IgD-negative memory B cell (primary cell): ENCODE measurements around the gene TCFL5. TPM values are rescaled to one million over a fixed set of nuclear protein-coding genes. Genes with fewer than 3 reads are reported as not detected.
A peak's percentile ranks its signal among the peaks of the same experiment; 100 is the strongest.

Source experiments
- H3K27ac Mint-ChIP-seq, 3 donors: one replicate each; pipeline ENCODE4 v1.8.0; 2020 to 2022; ENCODE audit warnings: mild to moderate bottlenecking in 3 of 3, mixed read lengths in 3 of 3, moderate library complexity in 1 of 3
- H3K27me3 Mint-ChIP-seq: one replicate; pipeline ENCODE4 v1.8.0; 2021; ENCODE audit warnings: mixed read lengths
- H3K36me3 Mint-ChIP-seq: one replicate; pipeline ENCODE4 v1.8.0; 2020; ENCODE audit warnings: mild to moderate bottlenecking, mixed read lengths
- H3K4me1 Mint-ChIP-seq, 3 donors: one replicate each; pipeline ENCODE4 v1.8.0; 2020 to 2022; ENCODE audit warnings: mixed read lengths in 3 of 3, mild to moderate bottlenecking in 1 of 3
- H3K4me3 Mint-ChIP-seq, 4 donors: one replicate each; pipeline ENCODE4 v1.8.0; 2020 to 2022; ENCODE audit warnings: mild to moderate bottlenecking in 4 of 4, mixed read lengths in 4 of 4, moderate library complexity in 3 of 4
- H3K9me3 Mint-ChIP-seq, 3 donors: one replicate each; pipeline ENCODE4 v1.8.0; 2020 to 2021; ENCODE audit warnings: mixed read lengths in 3 of 3, mild to moderate bottlenecking in 1 of 3
- polyA plus RNA-seq: library from polyadenylated mRNA; unstranded; fragments of 300-500 nt; fragmentation: Illumina TruSeq; gene quantifications from one replicate; pipeline ENCODE4 v1.2.3, GENCODE V29; 2021

The TCFL5 gene
- polyA plus RNA-seq, 1 donor from 2014 or later: 1.2 TPM

DNA sequence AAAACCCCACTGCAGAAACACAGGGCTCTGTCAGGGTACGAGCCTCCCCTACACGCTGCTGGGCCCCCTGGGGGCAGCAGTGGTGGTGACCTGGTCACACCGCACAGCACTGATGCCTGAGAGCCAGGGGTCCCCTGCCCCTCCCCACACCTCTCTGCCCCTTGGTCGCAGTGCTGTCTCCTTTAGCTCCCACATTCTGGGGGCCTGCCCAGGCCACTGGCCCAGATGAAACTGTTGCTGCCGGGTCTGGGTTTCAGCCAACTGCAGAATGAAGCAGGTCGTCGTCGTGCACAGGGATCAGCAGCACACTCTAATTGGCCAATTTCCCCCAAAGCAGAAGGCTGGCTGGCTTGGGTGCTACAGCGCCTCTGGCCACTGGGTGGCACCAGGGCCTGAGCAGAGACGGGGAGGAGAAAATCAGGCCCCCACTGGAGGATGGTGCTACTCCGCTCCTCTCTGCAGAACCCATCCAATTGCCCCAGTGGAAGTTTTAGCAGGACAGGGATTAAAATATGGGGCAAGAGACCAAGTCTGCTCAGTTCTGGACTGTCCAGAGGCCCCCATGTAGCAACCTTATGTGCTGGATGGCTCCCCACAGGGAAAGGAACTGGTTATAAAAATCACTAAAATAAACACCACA lies 38.5 kb upstream of the TCFL5 start:
- Mint-ChIP-seq H3K9me3 (no peaks in the 10 kb centered on the region), H3K4me1 (peaks cover 21 to 25% (median 22%) of the 10 kb centered on the region in 3 donors), H3K27ac (peak overlapping the region; percentile 65 to 79 (median 65)), H3K27me3 (no peaks in the 10 kb centered on the region), H3K4me3 (peak overlapping the region in 2 of 4 donors; percentile 53 to 54), H3K36me3 (peaks cover 8% of the 10 kb centered on the region)

DNA sequence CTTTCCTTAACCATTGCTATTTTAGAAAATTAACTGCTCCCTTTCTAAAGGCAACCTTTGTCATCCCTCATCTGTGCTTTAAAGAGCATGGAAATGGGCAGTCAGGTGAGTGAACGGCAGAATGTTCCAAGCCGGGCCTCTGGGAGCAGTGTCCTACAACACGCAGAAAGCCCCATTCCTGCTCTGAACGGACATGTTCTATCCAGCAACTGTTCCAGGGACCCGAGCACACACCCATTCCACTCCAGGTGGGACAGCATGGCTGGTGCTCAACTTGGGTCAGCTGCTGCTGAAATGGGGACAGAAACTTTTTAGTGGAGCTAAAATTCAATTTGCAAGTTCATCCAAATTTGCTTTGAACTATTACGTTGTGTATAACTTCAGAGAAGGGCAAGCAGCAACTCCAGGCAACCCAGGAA lies 38.0 kb upstream of the TCFL5 start:
- Mint-ChIP-seq H3K36me3 (peaks cover 4% of the 10 kb centered on the region), H3K9me3 (no peaks in the 10 kb centered on the region), H3K27ac (peak overlapping the region; percentile 65 to 79 (median 65)), H3K4me1 (peaks cover 21 to 25% (median 22%) of the 10 kb centered on the region in 3 donors), H3K27me3 (no peaks in the 10 kb centered on the region), H3K4me3 (peak overlapping the region in 2 of 4 donors; percentile 7 to 54)

DNA sequence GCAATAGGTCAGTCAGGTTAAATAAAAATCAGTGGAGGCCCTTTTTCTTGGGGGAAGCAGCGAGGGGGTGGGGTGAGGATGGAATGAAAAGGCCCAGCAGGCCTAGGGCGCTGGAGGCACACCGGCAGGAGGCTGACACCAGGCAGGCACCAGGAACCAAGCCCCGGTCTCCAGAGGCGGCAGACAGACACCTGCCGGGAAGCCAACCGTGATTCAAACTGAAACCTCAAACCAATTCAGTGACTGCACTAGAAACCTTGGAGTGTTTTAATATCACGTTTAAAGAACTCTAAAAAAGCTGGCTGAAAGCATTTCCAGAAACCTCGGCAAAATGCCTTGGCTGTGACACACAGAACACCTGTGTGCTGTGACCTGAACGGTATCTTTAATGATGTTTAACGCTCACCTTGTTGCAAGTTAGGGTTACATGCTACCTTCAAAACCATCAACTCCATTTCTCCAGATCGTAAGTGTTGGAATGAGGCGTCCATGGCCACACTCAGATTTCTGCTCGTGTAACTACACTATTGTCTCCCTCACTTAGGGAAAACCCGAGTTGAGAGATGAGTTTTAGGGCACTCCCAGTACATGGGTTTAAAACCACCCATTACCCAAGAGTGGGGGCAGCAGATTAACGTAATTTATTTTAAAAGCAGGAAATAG lies 37.5 kb upstream of the TCFL5 start:
- peaks cover 21 to 25% (median 22%) of the 10 kb centered on the region in 3 donors for H3K4me1 Mint-ChIP-seq
- H3K36me3 Mint-ChIP-seq: peaks cover 4% of the 10 kb centered on the region
- peak overlapping the region in 3 of 4 donors; percentile 7 to 79 (median 20) for H3K4me3 Mint-ChIP-seq
- H3K9me3 Mint-ChIP-seq: no peaks in the 10 kb centered on the region
- H3K27me3 Mint-ChIP-seq: no peaks in the 10 kb centered on the region
- peak overlapping the region in 2 of 3 donors; percentile 45 to 90 for H3K27ac Mint-ChIP-seq

DNA sequence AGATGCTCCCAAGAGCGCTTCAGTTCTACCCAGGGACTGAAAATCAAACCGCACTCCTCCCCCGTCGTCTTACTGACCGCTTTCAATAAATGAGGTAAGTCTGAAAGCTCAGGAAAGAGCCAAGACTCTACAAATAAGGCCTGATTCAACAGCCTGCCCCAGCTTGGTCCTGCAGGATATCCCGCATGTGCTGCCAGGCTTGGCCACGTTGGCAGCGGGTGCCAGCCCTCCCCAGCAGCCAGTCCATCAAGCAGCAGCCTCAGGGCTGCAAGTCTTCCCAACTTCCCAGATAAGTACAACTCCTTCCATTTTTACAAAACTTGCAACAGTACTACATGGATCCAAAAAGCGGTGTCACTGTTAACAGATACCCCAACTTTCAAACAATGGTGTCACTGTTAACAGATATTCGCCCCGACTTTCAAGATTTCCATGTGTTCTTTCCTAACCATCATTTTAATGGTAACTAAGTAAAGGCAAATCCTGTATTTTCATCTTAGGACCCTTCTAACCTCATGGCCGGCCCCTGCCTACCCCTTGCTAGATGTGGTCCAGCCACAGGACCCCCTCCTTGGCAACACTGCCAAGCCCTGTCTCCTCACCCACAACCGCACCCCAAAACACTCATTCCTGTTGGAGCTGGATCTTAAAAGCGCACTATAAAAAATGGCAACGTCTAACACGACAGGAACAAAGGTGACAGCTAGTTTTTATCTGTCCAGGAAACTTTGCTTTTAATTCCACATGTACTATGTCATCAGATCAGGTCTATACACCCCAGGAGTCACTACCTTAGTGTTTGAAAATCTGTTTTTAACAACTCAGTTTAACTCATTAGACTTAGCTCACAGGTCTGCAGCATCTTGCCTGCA lies 36.7 kb upstream of the TCFL5 start:
- Mint-ChIP-seq H3K27me3 (no peaks in the 10 kb centered on the region), H3K36me3 (peaks cover 4% of the 10 kb centered on the region), H3K27ac (peak overlapping the region; percentile 45 to 90 (median 64)), H3K4me1 (peaks cover 21 to 25% (median 22%) of the 10 kb centered on the region in 3 donors), H3K9me3 (no peaks in the 10 kb centered on the region), H3K4me3 (peak overlapping the region in 1 of 4 donors; percentile 20)

DNA sequence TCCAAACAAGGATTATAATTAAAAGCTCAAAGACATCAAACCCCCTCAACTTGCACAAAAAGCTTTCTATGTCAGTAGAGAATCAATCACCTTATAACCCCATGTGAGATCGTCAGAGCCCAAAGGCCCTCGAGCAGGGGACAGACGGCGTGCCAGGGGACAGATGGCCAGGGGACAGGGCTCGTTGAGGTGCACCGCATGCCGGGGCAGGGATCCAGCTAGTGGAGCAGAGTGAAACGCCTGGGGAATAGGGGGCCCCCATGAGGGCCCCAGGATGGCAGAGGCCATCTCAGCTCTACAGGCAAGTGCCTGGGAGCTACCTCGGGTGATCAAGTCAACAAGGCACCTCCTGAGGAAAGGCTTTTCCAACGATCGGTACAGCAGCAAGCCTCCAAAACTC lies 36.0 kb upstream of the TCFL5 start:
- no peaks in the 10 kb centered on the region for H3K9me3 Mint-ChIP-seq
- H3K4me3 Mint-ChIP-seq: no peak overlapping the region
- H3K36me3 Mint-ChIP-seq: peaks cover 4% of the 10 kb centered on the region
- H3K27me3 Mint-ChIP-seq: no peaks in the 10 kb centered on the region
- peaks cover 21 to 25% (median 22%) of the 10 kb centered on the region in 3 donors for H3K4me1 Mint-ChIP-seq
- peak overlapping the region in 1 of 3 donors; percentile 90 for H3K27ac Mint-ChIP-seq

DNA sequence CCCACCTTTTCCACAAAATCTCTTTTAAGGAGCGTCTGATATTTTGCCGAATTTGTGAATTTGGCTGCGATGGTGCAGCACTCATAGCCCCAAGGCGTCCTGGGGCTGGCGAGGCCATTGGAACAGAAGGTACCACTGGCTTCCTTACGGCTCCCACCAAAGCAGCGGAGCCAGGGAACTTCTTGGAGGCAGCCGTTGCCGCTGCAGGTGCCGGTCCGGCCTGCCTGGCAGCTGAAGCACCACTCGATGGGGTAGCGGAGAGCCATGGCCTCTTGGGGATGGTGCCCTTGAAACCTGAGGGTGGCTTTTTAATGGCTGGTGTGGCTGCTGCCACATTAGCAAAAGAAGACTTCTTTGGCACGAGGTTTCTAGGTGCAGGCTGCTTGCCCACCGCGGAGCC lies 34.9 kb upstream of the TCFL5 start:
- peaks cover 4% of the 10 kb centered on the region for H3K36me3 Mint-ChIP-seq
- no peak overlapping the region for H3K27ac Mint-ChIP-seq
- H3K4me1 Mint-ChIP-seq: peaks cover 21 to 25% (median 22%) of the 10 kb centered on the region in 3 donors
- H3K9me3 Mint-ChIP-seq: no peaks in the 10 kb centered on the region
- H3K27me3 Mint-ChIP-seq: no peaks in the 10 kb centered on the region
- H3K4me3 Mint-ChIP-seq: no peak overlapping the region

DNA sequence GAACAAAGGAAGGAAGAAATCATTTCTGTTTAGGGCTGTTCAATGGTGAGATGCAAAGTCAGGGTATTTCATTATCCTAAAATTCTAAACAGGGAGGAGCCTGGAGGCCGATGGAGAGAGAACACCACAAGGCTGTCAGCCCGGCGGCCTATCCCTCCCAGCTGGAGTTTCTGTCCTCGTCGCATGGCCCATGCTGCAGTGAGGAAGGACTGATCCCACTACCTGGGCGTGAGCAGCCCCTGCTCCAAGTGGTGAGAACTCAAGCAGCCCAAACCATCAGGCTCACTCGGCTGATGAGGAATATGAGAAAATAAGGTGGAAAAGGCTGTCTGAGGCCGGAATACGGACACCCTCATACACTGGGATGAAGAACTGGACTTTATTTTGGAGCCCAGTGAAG lies 33.9 kb upstream of the TCFL5 start:
- Mint-ChIP-seq H3K9me3 (no peaks in the 10 kb centered on the region), H3K27ac (no peak overlapping the region), H3K4me3 (no peak overlapping the region), H3K4me1 (peaks cover 16 to 23% (median 22%) of the 10 kb centered on the region in 3 donors), H3K36me3 (peaks cover 4% of the 10 kb centered on the region), H3K27me3 (no peaks in the 10 kb centered on the region)

DNA sequence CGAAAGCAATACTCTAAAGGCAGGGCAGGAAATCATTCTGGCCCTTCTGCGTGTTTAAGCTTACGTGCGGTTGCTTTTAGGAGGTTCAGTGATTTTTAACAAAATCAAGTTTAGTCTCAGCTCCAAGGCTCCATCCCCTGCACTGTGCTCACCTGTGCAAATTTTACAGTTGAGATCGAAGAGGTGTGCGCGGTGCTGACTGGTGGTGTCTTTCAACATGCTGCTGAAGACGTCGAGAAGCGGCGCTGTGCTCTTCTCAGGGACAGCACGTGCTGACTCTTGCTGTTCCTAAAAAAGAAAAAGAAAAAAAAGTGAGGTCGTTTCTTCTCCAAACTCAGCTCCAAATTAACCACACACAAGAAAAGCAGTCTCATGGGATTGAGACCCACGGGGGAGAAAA lies 32.6 kb upstream of the TCFL5 start:
- Mint-ChIP-seq H3K4me3 (no peak overlapping the region), H3K4me1 (peaks cover 11 to 14% (median 12%) of the 10 kb centered on the region in 3 donors), H3K36me3 (peaks cover 4% of the 10 kb centered on the region), H3K9me3 (no peaks in the 10 kb centered on the region), H3K27me3 (no peaks in the 10 kb centered on the region), H3K27ac (peak overlapping the region in 1 of 3 donors; percentile 57)

DNA sequence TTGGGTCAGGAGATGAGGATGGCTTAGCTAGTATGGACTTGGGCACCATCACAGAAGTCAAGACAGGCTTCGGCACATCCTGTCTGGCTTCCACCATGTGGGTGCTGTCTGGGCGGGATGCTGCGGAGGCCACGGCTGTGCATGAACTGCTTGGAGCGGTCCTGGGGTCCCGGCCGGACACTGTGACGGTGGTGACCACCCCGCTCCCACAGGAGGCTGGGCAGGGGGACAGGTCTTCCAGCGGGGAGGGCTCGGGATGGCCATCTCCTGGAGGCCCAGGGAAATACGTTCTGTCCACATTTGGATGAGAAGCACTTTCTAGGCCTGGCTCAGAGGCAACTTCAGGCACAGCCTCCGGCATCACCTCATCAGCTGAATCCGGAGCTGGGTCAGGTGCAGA lies 32.1 kb upstream of the TCFL5 start:
- Mint-ChIP-seq H3K9me3 (no peaks in the 10 kb centered on the region), H3K4me1 (peaks cover 5 to 8% (median 7%) of the 10 kb centered on the region in 3 donors), H3K27ac (peak overlapping the region in 1 of 3 donors; percentile 57), H3K4me3 (no peak overlapping the region), H3K36me3 (peaks cover 4% of the 10 kb centered on the region), H3K27me3 (no peaks in the 10 kb centered on the region)

DNA sequence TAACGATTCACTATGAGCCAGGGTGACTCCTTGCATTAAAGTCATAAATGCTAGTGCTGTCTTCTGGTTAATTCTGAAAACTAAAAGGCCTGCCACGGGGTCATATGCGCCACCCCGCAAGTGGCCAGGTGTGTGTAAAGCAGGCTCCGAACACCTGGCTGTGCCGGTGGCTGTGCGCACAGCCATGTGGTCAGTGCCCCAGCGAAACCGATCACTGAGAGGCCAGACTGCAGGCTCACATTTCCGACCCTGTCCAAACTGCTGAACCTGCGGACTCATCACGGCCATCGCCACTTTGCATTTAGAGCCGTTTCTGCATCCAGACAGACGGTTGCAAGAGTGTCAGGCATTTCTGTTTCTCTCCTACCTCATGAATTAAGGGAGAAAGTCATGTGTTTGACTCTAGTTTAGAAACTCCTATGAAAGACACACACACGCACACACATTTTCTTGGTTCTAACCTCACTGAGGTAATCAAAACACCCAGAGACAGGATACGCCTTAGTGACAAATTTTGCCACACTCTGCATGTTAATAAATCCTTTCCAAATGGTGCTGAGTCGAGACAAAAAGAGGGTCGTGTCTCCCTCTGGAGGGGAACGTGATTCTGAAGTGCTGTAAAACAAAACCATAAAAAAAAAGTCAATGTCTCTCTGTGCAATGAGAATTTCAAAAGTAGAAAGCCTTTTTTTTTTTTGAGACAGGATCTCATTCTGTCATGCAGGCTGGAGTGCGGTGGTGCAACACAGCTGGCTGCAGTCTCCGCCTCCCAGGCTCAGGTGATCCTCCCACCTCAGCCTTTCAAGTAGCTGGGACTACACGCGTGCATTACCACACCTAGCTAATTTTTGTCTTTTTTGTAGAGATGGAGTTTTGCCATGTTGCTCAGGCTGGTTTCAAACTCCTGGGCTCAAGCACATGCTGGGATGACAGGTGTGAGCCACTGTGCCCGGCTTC lies 31.0 kb upstream of the TCFL5 start:
- Mint-ChIP-seq H3K4me3 (no peak overlapping the region), H3K27me3 (no peaks in the 10 kb centered on the region), H3K36me3 (peaks cover 4% of the 10 kb centered on the region), H3K27ac (peak overlapping the region in 1 of 3 donors; percentile 23), H3K4me1 (peaks cover 0 to 3% (median 3%) of the 10 kb centered on the region in 3 donors), H3K9me3 (no peaks in the 10 kb centered on the region)

DNA sequence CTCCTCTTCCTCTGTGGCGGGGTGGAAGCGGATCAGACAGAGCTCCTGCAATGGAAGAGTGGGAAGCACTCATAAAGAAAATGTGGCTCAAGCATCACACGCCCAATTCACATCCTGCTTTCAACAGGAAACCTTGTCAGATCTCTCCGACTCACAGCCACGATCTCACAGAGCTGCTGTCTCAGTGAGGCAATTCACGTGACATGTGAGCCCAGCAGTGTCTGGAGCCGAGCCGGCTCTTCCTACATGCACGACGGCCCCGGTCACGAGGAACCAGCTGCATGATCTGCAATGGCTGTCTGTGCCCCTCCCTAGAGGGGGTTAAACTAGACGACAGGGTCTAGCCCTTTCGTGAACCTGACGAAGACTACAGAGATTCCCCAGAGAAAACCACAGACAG lies 29.5 kb upstream of the TCFL5 start:
- peak overlapping the region in 1 of 3 donors; percentile 19 for H3K27ac Mint-ChIP-seq
- peaks cover 0 to 4% (median 2%) of the 10 kb centered on the region in 3 donors for H3K4me1 Mint-ChIP-seq
- no peaks in the 10 kb centered on the region for H3K27me3 Mint-ChIP-seq
- H3K36me3 Mint-ChIP-seq: peaks cover 3% of the 10 kb centered on the region
- H3K9me3 Mint-ChIP-seq: no peaks in the 10 kb centered on the region
- H3K4me3 Mint-ChIP-seq: no peak overlapping the region

DNA sequence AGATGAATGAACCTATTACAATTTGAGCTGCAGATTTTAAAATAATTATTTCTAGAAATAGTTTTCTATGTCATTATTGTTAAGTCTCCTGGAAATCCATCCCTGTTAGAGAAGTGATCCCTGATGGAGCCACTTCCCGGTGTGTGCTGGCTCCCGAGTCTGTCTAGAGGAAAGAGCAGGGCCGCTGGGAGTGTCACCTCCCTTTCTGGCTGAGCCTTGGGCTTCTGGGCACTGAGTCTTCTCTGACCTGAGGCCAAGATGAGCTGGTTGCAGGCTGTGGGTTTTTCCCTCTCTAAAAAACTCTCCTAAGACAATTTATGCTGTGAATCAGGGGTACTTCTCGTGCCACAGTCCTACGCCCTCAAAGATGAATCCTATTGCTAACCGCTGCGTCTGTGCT lies 28.8 kb upstream of the TCFL5 start:
- H3K27ac Mint-ChIP-seq: no peak overlapping the region
- no peaks in the 10 kb centered on the region for H3K27me3 Mint-ChIP-seq
- no peaks in the 10 kb centered on the region for H3K9me3 Mint-ChIP-seq
- no peak overlapping the region for H3K4me3 Mint-ChIP-seq
- H3K4me1 Mint-ChIP-seq: peaks cover 0 to 4% (median 2%) of the 10 kb centered on the region in 3 donors
- no peaks in the 10 kb centered on the region for H3K36me3 Mint-ChIP-seq

DNA sequence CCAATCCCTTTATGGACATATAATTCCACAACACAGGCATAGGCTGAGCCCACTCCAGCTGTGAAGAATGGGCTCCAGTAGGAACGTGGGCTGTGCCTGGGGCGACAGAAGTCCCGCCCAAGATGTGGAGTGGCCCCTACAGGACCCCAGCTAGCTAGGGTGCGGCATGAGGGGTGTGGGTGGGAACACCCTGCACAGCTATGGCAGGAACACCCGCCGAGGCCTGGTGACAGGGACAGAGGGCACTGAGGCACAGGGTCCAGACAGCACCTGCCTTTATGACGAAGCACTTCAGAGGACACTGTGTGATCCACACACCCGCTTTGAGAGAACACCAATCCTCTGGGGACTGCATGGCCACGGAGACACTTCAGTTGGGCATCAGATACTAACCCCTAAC lies 28.2 kb upstream of the TCFL5 start:
- no peaks in the 10 kb centered on the region for H3K36me3 Mint-ChIP-seq
- H3K9me3 Mint-ChIP-seq: no peaks in the 10 kb centered on the region
- H3K27ac Mint-ChIP-seq: no peak overlapping the region
- H3K4me3 Mint-ChIP-seq: no peak overlapping the region
- peaks cover 0 to 2% (median 2%) of the 10 kb centered on the region in 3 donors for H3K4me1 Mint-ChIP-seq
- no peaks in the 10 kb centered on the region for H3K27me3 Mint-ChIP-seq

DNA sequence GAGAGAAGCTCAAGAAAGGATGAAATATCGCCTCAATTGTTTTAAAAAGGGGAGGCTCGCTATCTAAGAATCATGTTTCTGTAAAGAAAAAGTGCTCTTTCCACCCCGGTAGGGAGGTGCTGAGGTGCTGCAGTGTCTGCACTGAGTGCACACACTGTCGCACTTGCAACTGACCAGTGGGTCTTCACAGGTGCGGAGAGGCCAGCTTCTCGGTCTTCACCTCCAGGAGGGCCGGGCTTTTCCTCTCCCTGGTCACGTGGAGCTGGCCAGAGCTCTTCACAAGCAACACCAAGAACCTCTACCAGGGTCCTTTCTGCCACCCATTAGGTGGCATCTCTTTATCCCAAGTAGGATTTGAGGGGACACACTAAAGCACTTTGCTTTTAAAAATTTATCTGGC lies 27.8 kb upstream of the TCFL5 start:
- Mint-ChIP-seq H3K36me3 (no peaks in the 10 kb centered on the region), H3K4me3 (no peak overlapping the region), H3K4me1 (peaks cover 0 to 3% (median 2%) of the 10 kb centered on the region in 3 donors), H3K27ac (no peak overlapping the region), H3K9me3 (no peaks in the 10 kb centered on the region), H3K27me3 (no peaks in the 10 kb centered on the region)
